ENCODE data around the gene FAM184A. TPM values are rescaled to one million over a fixed set of nuclear protein-coding genes. Genes with fewer than 3 reads are reported as not detected.

The FAM184A gene
- total RNA-seq, 1 donor from 2014 or later: 24.8 TPM

- H3K4me3 ChIP-seq: no peak overlapping the region
- peaks cover 2% of the 10 kb centered on the region for H3K27me3 Mint-ChIP-seq (ENCODE audit: insufficient read depth, low read depth)
- H3K36me3 Mint-ChIP-seq: peaks cover 3% of the 10 kb centered on the region
- H3K9me3 ChIP-seq (ENCODE audit: low read depth): no peaks in the 10 kb centered on the region
- no peak for TF ChIP-seq CTCF (IDR thresholded peaks at IDR 0.05)
- TF ChIP-seq EZH2phosphoT487 (IDR thresholded peaks at IDR 0.05): no peak
- no peak for TF ChIP-seq EZH2 (IDR thresholded peaks at IDR 0.05)
- H3K79me2 ChIP-seq (ENCODE audit: low read depth): no peaks in the 10 kb centered on the region
- H3K9me3 Mint-ChIP-seq: no peaks in the 10 kb centered on the region
- H3K4me3 Mint-ChIP-seq: no peak overlapping the region
- H3K9ac ChIP-seq: no peak overlapping the region
- no peak overlapping the region for H2AFZ ChIP-seq (replicated peaks)
- H3K27ac Mint-ChIP-seq: no peak overlapping the region
- no peaks in the 10 kb centered on the region for H3F3A ChIP-seq (ENCODE audit: low read depth)
- no peaks in the 10 kb centered on the region for H3K27me3 ChIP-seq
- peaks cover 10% of the 10 kb centered on the region for H3K4me1 Mint-ChIP-seq
- no peaks in the 10 kb centered on the region for H3K4me1 ChIP-seq
- no peaks in the 10 kb centered on the region for H3K36me3 ChIP-seq
- no peaks in the 10 kb centered on the region for H4K20me1 ChIP-seq (ENCODE audit: low read depth)
- H3K27ac ChIP-seq: no peak overlapping the region
- DNase-seq (ENCODE audit: low spot score): no peak
- H3K4me2 ChIP-seq: no peak overlapping the region
Observed at GRCh38 chr6:118993358-118993757, 85.1 kb downstream of the FAM184A start.

- peaks cover 2% of the 10 kb centered on the region for H3K27me3 Mint-ChIP-seq (ENCODE audit: insufficient read depth, low read depth)
- Histone ChIP-seq H3F3A (ENCODE audit: low read depth) (no peaks in the 10 kb centered on the region), H2AFZ (replicated peaks) (no peak overlapping the region), H3K27ac (no peak overlapping the region), H4K20me1 (ENCODE audit: low read depth) (no peaks in the 10 kb centered on the region), H3K4me2 (no peak overlapping the region), H3K9me3 (ENCODE audit: low read depth) (no peaks in the 10 kb centered on the region), H3K4me3 (no peak overlapping the region), H3K79me2 (ENCODE audit: low read depth) (no peaks in the 10 kb centered on the region), H3K36me3 (no peaks in the 10 kb centered on the region), H3K27me3 (no peaks in the 10 kb centered on the region), H3K4me1 (no peaks in the 10 kb centered on the region), H3K9ac (no peak overlapping the region)
- TF ChIP-seq CTCF (IDR thresholded peaks at IDR 0.05) (no peak), EZH2phosphoT487 (IDR thresholded peaks at IDR 0.05) (no peak), EZH2 (IDR thresholded peaks at IDR 0.05) (no peak)
- no peaks in the 10 kb centered on the region for H3K9me3 Mint-ChIP-seq
- H3K36me3 Mint-ChIP-seq: peaks cover 3% of the 10 kb centered on the region
- no peak for DNase-seq (ENCODE audit: low spot score)
- H3K4me3 Mint-ChIP-seq: no peak overlapping the region
- H3K4me1 Mint-ChIP-seq: peaks cover 10% of the 10 kb centered on the region
- no peak overlapping the region for H3K27ac Mint-ChIP-seq
Observed at GRCh38 chr6:118992186-118992795, 86.2 kb downstream of the FAM184A start.

GRCh38 chr6:118986312-118986711 is 92.2 kb downstream of the FAM184A start:
- H3K4me3 Mint-ChIP-seq: no peak overlapping the region
- no peak for DNase-seq (ENCODE audit: low spot score)
- H3K27me3 Mint-ChIP-seq (ENCODE audit: insufficient read depth, low read depth): peaks cover under 1% of the 10 kb centered on the region
- H3K4me1 ChIP-seq: no peaks in the 10 kb centered on the region
- H3K27ac ChIP-seq: no peak overlapping the region
- H3K4me1 Mint-ChIP-seq: no peaks in the 10 kb centered on the region
- TF ChIP-seq CTCF (IDR thresholded peaks at IDR 0.05) (no peak), EZH2phosphoT487 (IDR thresholded peaks at IDR 0.05) (no peak), EZH2 (IDR thresholded peaks at IDR 0.05) (no peak)
- H3K79me2 ChIP-seq (ENCODE audit: low read depth): no peaks in the 10 kb centered on the region
- peaks cover under 1% of the 10 kb centered on the region for H3K36me3 Mint-ChIP-seq
- no peak overlapping the region for H3K9ac ChIP-seq
- H3K27ac Mint-ChIP-seq: no peak overlapping the region
- no peak overlapping the region for H3K4me2 ChIP-seq
- no peak overlapping the region for H2AFZ ChIP-seq (replicated peaks)
- H3K4me3 ChIP-seq: no peak overlapping the region
- H4K20me1 ChIP-seq (ENCODE audit: low read depth): no peaks in the 10 kb centered on the region
- no peaks in the 10 kb centered on the region for H3F3A ChIP-seq (ENCODE audit: low read depth)
- H3K36me3 ChIP-seq: no peaks in the 10 kb centered on the region
- no peaks in the 10 kb centered on the region for H3K27me3 ChIP-seq
- no peaks in the 10 kb centered on the region for H3K9me3 ChIP-seq (ENCODE audit: low read depth)
- no peaks in the 10 kb centered on the region for H3K9me3 Mint-ChIP-seq

Measured in neural progenitor cell (in vitro differentiated cells).